Mucosa of descending colon (tissue), 3 donors: Measurements from ENCODE around the gene IMPDH1. TPM values are rescaled to one million over a fixed set of nuclear protein-coding genes. Genes with fewer than 3 reads are reported as not detected.

Experiments
- ATAC-seq: fragments of 200-7000 bp; cut with Tn5 transposase; one replicate; pipeline ENCODE4 v1.9.1; 2020; ENCODE audit warnings: mild to moderate bottlenecking, moderate library complexity
- DNase-seq, 3 donors: peaks; one replicate each; pipeline ENCODE4 v3.0.0-alpha.2; 2020
- H3K36me3 ChIP-seq: fragments of 200-600 bp; one replicate; pipeline ENCODE4 v1.8.0; 2021; ENCODE audit warnings: low read depth, mild to moderate bottlenecking
- H3K4me1 ChIP-seq: fragments of 200-600 bp; one replicate; pipeline ENCODE4 v1.8.0; 2021; ENCODE audit warnings: low read depth, mild to moderate bottlenecking
- H3K4me3 ChIP-seq: fragments of 200-600 bp; one replicate; pipeline ENCODE4 v1.8.0; 2021; ENCODE audit warnings: mild to moderate bottlenecking
- H3K9me3 ChIP-seq: fragments of 200-600 bp; one replicate; pipeline ENCODE4 v1.8.0; 2021; ENCODE audit warnings: mild to moderate bottlenecking
- intact Hi-C, 2 donors: fragments of 100-400 bp; cut with DNase I in 1 of 2; cut with micrococcal nuclease in 1 of 2; formaldehyde crosslinking; loops; one replicate each; pipeline versions ENCODE4 v1.11.0 to v1.11.1; 2022; cut with DNase I, micrococcal nuclease
- total RNA-seq, 3 donors: library from RNA; stranded (reverse); fragmentation: NEBNext Ultra II Directional in 2 of 3; extraction: Animal tissue kit (Norgen Biotek cat#: 25700) in 2 of 3; gene quantifications; one replicate each; pipeline versions ENCODE4 v1.2.1 to v1.2.4, GENCODE V29; 2021 to 2023
- TF ChIP-seq, protein P1 (sequence below): fragments of 200-600 bp; IDR thresholded peaks from one replicate; pipeline ENCODE4 v1.8.0; 2022; ENCODE audit warnings: antibody characterized with exemption, mild to moderate bottlenecking
- donor health status: DM: no; HTN: no; CAD: no; lungs with moderate emphysema.
- donor health status: DM: no; HTN: no; CAD: no.
- donor health status: DM: no; HTN: yes; CAD: no.

The IMPDH1 gene
- total RNA-seq, 3 donors from 2014 or later, result 21.3 to 37.0 (median 35.5) TPM

DNA sequence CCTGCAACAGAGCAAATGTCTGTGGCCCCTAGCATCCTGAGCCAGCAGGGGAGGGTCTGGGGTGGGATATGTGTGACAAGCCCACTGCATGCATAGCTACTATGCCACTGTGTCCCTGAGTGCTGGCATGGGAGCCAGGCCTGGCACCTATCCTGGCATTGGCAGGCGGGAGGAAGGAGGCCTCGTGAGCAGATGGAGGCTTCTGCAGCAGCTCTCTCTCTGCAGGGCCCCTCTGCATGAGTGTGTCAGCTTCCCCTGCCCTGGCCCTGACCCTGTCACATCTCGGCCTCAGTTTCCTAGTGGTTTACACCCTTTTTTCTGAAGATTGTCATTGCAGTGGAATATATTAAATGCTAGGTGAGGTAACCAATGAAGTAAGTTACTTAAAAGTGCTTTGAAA lies 13.1 kb upstream of the IMPDH1 start:
- no peak for ATAC-seq
- intact Hi-C loops, result no loop called here
- DNase-seq, result no peak
- H3K4me3 ChIP-seq, result no peak overlapping the region
- no peaks in the 10 kb centered on the region for H3K36me3 ChIP-seq
- no peaks in the 10 kb centered on the region for H3K4me1 ChIP-seq
- no peaks in the 10 kb centered on the region for H3K9me3 ChIP-seq
- TF ChIP-seq, protein P1, sequence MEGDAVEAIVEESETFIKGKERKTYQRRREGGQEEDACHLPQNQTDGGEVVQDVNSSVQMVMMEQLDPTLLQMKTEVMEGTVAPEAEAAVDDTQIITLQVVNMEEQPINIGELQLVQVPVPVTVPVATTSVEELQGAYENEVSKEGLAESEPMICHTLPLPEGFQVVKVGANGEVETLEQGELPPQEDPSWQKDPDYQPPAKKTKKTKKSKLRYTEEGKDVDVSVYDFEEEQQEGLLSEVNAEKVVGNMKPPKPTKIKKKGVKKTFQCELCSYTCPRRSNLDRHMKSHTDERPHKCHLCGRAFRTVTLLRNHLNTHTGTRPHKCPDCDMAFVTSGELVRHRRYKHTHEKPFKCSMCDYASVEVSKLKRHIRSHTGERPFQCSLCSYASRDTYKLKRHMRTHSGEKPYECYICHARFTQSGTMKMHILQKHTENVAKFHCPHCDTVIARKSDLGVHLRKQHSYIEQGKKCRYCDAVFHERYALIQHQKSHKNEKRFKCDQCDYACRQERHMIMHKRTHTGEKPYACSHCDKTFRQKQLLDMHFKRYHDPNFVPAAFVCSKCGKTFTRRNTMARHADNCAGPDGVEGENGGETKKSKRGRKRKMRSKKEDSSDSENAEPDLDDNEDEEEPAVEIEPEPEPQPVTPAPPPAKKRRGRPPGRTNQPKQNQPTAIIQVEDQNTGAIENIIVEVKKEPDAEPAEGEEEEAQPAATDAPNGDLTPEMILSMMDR, result no peak

DNA sequence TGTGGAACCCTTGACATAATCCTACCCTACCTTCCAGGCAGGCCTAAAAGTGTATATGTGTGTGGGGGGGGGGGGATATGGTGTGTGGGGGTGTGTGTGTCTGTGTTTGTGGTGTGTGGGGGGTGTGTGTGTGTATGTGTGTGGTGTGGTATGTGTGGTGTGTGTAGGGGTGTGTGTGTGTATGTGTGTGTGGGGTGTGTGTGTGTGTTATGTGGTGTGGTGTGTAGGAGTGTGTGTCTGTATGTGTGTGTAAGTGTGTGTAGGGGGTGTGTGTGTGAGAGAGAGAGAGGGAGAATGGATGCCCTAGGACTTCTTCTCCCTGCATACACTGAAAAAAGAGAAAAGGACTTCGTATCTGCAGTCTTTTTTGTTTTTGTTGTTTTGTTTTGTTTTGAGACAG lies 12.3 kb upstream of the IMPDH1 start:
- intact Hi-C loops, result no loop called here
- DNase-seq (no peak), ATAC-seq (no peak)
- Histone ChIP-seq H3K36me3 (no peaks in the 10 kb centered on the region), H3K4me1 (no peaks in the 10 kb centered on the region), H3K4me3 (no peak overlapping the region), H3K9me3 (no peaks in the 10 kb centered on the region)
- TF ChIP-seq, protein P1, result no peak

DNA sequence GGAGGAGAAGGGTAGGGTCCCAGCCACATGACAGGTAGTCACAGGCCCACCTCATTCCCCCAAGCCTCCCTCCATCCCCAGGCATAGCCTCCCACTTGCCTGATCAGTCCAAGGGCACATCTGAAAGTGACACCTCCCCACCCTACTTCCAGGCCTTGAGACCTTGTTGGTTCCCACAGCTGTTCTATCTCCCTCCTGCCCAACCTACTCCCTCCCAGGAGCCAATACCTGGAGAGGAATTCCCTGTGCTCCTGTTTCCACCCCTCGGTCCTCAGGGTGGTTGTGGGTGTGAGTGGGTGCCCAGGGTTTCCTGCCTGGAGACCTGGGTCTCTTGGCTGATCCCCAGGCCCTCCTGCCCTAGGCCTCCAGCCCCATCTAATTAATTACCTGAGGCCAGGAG lies 11.6 kb upstream of the IMPDH1 start:
- no peak for DNase-seq
- H3K4me3 ChIP-seq, result no peak overlapping the region
- H3K36me3 ChIP-seq, result no peaks in the 10 kb centered on the region
- H3K4me1 ChIP-seq, result no peaks in the 10 kb centered on the region
- H3K9me3 ChIP-seq, result no peaks in the 10 kb centered on the region
- intact Hi-C loops, result no loop called here
- no peak for ATAC-seq
- TF ChIP-seq, protein P1, result no peak

DNA sequence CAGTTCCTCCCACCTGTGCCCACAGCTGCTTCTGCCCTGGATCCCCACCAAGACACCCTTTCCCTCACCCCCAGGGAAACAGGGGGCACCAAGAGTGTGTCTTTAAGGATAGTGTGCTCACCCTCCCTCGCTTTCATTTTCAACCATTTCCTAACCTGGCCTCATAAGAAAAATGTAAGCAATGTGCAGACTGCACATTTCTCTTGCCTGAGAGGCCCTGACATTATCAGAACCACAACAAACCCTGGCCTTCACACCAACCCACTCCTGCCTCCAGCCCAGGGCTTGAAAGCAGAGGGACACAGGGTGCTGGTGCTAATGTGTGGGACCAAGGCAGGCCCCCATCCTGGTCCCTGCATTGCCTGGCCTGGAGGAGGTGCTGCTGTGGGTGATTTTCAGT lies 11.0 kb upstream of the IMPDH1 start:
- ATAC-seq, result no peak
- H3K9me3 ChIP-seq, result no peaks in the 10 kb centered on the region
- intact Hi-C loops, result no loop called here
- H3K4me1 ChIP-seq, result no peaks in the 10 kb centered on the region
- TF ChIP-seq, protein P1, result no peak
- DNase-seq, result no peak
- H3K4me3 ChIP-seq, result no peak overlapping the region
- H3K36me3 ChIP-seq, result no peaks in the 10 kb centered on the region

DNA sequence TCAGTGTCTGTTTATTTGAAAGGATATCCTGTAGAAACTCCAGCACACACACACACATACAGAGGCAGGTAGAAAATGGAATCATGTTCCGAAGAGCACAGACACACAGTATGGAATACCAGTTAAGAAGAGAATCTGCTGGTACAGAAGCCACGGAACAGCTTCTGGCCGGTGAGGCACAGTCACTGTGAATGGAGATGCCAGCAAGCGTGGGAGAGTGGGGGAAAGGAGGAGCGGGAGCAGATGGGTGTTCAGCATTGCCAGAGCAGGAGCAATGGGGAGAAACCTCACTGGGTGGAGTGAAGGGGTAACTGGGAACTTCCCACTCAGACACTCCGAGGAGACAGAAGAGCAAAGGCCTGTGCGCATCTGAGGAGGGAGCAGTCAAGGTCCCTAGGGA lies 9.5 kb upstream of the IMPDH1 start:
- Histone ChIP-seq H3K4me1 (no peaks in the 10 kb centered on the region), H3K4me3 (no peak overlapping the region), H3K9me3 (no peaks in the 10 kb centered on the region), H3K36me3 (no peaks in the 10 kb centered on the region)
- intact Hi-C loops, result no loop called here
- TF ChIP-seq, protein P1, result no peak
- no peak for DNase-seq
- no peak for ATAC-seq

DNA sequence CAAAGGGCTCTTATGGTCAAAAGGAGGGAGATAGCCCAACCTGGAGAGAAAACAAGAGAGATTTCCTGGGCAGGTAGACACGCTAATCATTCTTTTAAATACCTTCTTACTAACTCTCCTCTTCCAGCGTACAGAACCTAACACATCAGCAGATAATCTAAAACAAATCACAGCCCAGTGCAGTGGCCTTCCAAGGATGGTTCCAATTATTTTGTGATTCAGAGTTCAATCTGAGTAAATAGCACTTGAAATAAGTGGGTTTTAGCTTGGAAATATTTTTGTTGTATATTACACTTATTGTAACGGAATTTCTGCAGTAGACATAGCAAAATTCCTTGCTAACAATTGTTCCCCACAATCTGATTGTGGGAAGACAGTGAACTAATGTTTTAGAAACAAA lies 7.3 kb upstream of the IMPDH1 start:
- DNase-seq, result no peak
- Histone ChIP-seq H3K9me3 (no peaks in the 10 kb centered on the region), H3K36me3 (no peaks in the 10 kb centered on the region), H3K4me1 (no peaks in the 10 kb centered on the region), H3K4me3 (no peak overlapping the region)
- TF ChIP-seq, protein P1, result no peak
- no peak for ATAC-seq
- intact Hi-C loops, result no loop called here
